GM10248 (cell line): ENCODE measurements around the gene ACER3.

Experiments used
- CTCF ChIA-PET: fragments of 300-600 bp; sonication (Branson Sonifier 250); formaldehyde crosslinking; extraction: SDS; loops from one replicate; lab custom pipeline; 2021; ENCODE audit warnings: antibody characterized with exemption; lab: Yijun Ruan, JAX
- POLR2A ChIA-PET: fragments of 350-650 bp; sonication (Branson Sonifier 250); formaldehyde crosslinking; extraction: SDS; loops from one replicate; lab custom pipeline; 2020; ENCODE audit warnings: antibody characterized with exemption; lab: Yijun Ruan, JAX
- DNase-seq: peaks from one replicate; pipeline ENCODE4 v3.0.0; 2012; ENCODE audit errors: extremely low spot score
- CTCF ChIP-seq: IDR thresholded peaks from 2 replicates; pipeline ENCODE4 v1.5.1; 2012; ENCODE audit warnings: mild to moderate bottlenecking, low read depth; ENCODE audit errors: extremely low read depth, missing control alignments, control extremely low read depth

ACER3 gene

GRCh38 chr11:76935042-76935441, 74.3 kb downstream of the ACER3 start:
- no peak for TF ChIP-seq CTCF
- DNase-seq, result no peak
- ChIA-PET CTCF (interaction anchor here (1.4 to 1.9 kb wide), 2 partner anchors 13 to 15 kb away, joined by 3 to 5 read pairs; no protein-coding TSS in a partner anchor), POLR2A (no interaction called here)

- ChIA-PET CTCF (interaction anchor here (1.3 kb wide), 1 partner anchor 19 kb away, joined by 3 read pairs; no protein-coding TSS in a partner anchor), POLR2A (no interaction called here)
- no peak for TF ChIP-seq CTCF
- no peak for DNase-seq
These were observed 78.5 kb downstream of the ACER3 start for GRCh38 chr11:76939219-76939631.

GRCh38 chr11:76944225-76944624, 83.5 kb downstream of the ACER3 start:
- POLR2A ChIA-PET, result no interaction called here
- CTCF ChIA-PET, result no interaction called here
- DNase-seq, result no peak
- TF ChIP-seq CTCF, result no peak

- no peak for DNase-seq
- TF ChIP-seq CTCF, result no peak
- ChIA-PET POLR2A (no interaction called here), CTCF (interaction anchor here (0.9 to 3.4 kb wide), 3 partner anchors 26 to 47 kb away, joined by 3 to 15 read pairs (median 5); no protein-coding TSS in a partner anchor)
These were observed 85.5 kb downstream of the ACER3 start for GRCh38 chr11:76946223-76946622.

GRCh38 chr11:76947190-76947589, 86.5 kb downstream of the ACER3 start:
- DNase-seq, result no peak
- POLR2A ChIA-PET, result no interaction called here
- CTCF ChIA-PET, result interaction anchor here (3.4 kb wide), 1 partner anchor 28 kb away, joined by 15 read pairs; no protein-coding TSS in a partner anchor
- TF ChIP-seq CTCF, result no peak

GRCh38 chr11:76947800-76948199, 87.1 kb downstream of the ACER3 start:
- DNase-seq, result no peak
- ChIA-PET CTCF (interaction anchor here (1.4 to 3.4 kb wide), 2 partner anchors 13 to 28 kb away, joined by 3 to 15 read pairs; no protein-coding TSS in a partner anchor), POLR2A (no interaction called here)
- TF ChIP-seq CTCF, result no peak
